Stimulated activated CD4-positive, alpha-beta T cell treated with anti-CD3 and anti-CD28 coated beads, Interleukin-1b, Interleukin-23, amount 100 ng/mL, for 48 hours (primary cell): ENCODE data around the gene TBPL1.
"Not testable (repeated sequence)": the region's sequence is repeated elsewhere in the genome, so short reads cannot be mapped to it uniquely, and the experiment has no call there.

Experiments
- DNase-seq: peaks from one replicate; pipeline ENCODE4 v3.0.0-alpha.2; 2020

The TBPL1 gene

DNA sequence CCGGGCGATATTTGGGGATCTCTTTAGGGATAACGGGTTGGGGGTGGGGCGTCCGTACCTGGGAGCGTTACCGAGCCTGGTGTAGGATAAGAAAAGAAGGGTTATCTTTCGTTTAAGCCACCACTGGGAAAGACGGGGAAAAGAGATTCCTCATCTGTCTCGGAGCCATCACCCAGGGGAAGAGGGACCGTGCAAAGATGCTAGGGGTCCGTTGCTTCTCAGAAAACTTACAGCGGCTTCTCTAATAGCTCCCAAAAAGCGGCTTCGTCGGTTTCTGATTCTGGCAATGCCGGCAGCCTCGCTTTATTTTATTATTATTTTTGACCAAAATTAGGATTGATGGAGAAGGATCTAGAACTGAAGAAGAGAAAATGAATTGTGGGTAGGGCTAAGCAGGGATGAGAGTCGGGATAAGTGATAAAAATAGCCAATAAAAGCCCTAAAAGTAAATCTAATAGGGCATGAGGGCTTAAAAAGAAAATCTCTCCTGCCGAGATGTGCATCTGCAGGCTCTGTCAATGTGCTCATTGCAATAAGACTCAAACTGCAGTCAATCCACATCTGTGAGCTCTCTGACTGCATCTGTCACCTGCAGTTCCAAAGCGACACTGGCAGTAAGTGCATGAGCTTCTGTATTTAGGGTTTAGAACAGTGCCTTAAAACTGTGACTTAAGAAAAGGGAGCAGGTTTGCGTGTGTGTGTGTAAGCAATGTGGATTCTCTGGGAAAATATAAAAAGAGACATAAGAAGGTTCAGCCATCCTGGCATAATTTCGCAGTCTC, 801 bp downstream of the TBPL1 start:
- no peak for DNase-seq

DNA sequence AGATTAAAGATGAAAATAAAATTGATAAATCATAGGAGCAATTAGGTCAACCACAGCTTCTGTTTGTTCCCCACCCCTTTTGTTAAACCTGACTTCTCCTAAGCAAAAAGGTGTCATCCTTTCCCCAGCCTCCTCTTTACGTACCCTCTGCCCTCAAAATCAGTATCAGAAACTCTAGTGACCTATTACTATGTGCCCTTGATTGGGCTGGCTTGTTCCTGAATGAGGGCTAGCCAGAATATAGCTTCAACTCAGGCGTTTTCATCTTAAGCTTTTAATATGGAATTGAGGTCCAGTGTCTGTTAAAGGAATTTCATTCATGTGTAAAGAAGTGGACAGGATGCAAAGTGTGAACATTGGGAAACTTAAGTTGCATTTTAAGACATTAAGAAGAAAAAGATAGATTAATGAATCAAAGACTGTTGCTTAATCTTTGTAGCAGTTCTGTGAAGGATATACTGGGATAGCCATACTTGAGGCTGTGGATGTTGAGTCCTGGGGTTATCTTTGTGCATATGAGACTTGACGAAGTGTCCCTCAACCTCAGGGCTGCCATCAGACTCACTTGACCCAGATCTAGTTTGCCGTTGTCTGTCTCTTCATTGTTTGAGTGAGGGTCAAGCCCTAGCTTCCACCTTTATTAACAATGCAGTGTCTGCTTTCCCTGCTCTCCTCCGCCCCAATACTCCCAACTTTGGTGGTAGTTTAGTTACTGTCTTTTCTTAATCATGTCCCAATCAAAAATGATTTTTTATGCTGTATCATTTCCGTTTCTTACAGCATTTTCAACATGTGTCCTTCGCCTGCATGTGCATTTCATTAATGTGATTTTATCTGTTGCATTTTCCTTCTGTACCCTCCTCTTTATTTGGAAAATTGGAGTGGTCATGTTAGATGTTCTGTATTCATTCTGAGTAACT, 1.9 kb downstream of the TBPL1 start:
- no peak for DNase-seq

DNA sequence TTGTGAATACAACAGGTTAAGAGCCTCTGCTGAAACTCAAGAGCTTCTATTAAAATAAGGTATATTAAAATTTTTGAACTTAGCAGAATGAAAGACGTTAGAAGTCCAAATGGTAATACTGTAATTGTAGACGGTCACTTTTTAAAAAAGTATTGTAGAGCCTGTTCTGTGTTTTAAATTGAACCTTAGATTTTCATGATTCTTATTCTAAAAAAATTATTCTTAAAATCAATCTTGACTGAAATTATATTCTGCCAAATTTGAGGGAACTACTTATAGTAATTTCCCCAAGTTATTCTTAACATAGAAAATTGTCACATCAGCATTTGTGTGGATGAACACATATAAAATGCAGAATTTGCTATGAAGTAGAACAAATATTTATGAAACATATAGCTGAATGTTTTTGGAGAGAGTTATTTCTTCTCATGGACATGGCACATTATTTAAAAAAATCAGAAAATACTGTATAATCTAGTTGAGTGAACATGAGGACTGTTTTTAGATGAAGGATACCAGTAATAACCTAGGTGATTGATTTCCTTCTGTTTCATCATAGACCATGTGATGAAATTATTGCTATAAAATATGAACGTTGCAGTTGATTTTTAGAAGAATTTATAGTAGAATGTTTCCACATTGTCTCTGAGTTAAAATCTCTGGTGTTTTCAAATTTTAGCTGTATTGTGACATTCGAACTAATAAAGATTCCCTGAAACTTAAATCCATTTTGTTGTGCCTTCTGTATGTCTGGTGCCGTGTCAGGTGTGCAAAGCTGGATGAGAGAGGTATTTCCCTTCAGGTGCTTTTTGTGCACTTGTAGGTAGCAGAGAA, 2.8 kb downstream of the TBPL1 start:
- DNase-seq, result no peak

DNA sequence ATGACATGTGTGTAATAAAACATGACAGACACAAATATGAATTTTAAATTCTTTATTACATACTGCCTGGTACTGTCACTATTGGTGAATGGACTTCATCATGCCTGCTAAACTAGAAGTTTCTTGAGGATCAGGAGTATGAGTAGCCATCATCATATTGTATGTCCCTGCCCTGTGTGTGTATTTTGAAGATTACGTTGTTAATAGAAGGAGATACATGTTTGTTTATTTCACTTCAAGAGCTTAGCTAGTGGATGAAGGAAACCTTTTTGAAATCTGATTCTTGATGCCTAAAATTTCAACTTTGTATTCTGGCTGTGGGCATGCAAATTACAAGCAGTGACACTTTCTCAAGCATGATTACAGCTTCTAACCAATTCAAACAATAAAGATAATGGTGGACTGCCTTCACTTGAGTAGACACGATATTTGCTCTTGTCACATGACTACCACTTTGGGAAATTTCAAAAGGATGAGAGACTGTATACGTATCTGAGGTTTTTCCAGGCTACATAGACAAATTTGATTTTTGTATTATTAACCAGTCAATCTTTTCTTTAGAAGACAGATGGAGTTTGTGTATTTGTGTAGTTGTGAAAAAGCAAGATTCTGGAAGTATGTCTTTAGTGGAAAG, 3.5 kb downstream of the TBPL1 start:
- no peak for DNase-seq

- no peak for DNase-seq
Observed at GRCh38 chr6:133957227-133957626, 4.2 kb downstream of the TBPL1 start.

DNA sequence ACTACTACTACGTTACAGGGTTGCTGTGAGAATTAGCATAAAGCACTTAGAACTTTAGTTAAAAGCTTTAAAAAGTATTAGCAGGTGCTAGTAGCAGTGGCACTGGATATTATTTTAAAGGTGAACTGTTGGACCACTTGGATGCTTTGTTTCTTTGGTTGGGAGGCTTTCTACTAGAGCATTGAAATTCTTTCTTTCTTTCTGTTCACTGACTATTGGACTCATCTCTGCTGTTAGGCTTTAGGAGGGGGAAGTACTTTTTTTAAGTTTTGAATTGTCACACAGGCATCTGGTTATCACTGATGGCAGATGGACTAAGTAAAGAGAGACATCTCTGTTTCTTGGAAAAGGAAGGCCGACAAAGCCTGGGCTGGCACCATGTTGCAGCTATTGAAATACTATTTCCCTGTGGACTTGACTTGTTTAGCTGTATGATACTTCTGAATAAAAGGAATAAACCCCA, 4.8 kb downstream of the TBPL1 start:
- DNase-seq, result no peak

DNA sequence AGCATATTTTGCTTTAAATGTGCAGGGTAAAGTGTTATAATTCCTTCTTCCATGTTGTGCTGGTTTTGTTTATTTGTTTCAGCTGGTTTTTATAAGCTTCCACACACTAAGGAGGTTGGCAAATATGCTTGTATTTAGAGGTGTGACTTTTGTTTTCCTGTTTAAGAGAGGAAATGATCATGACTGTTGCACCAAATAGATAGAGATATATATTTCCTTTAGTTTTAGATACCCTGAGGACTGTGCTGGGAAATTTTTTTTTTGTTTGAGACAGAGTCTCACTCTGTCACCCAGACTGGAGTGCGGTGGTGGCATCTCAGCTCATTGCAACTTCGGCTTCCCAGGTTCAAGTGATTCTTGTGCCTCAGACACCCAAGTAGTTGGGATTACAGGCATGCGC, 5.8 kb downstream of the TBPL1 start:
- no peak for DNase-seq

GRCh38 chr6:133959667-133960368, 6.8 kb downstream of the TBPL1 start:
- DNase-seq, result no peak

- DNase-seq, result no peak
Observed at GRCh38 chr6:133961831-133962230, 8.8 kb downstream of the TBPL1 start.

- DNase-seq, result no peak
Observed at GRCh38 chr6:133964052-133964451, 11.0 kb downstream of the TBPL1 start.

DNA sequence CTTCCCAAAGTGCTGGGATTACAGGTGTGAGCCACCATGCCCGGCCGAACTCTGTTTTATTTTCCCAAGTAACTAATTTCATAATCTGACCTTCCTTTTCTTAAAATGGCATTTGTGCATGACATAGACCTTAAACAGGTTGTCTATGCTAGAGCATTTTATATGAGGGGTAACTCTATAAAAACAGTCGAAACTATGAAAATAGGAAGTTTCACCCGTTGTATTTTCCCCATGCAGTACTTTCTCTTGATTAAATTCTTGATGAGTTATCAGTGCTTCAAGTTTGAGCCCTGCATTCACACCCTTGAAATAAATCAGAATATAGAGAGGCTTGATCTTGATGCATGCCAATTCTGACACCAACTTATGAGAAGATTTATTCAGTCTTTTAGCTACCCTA, 11.7 kb downstream of the TBPL1 start:
- DNase-seq, result no peak

DNA sequence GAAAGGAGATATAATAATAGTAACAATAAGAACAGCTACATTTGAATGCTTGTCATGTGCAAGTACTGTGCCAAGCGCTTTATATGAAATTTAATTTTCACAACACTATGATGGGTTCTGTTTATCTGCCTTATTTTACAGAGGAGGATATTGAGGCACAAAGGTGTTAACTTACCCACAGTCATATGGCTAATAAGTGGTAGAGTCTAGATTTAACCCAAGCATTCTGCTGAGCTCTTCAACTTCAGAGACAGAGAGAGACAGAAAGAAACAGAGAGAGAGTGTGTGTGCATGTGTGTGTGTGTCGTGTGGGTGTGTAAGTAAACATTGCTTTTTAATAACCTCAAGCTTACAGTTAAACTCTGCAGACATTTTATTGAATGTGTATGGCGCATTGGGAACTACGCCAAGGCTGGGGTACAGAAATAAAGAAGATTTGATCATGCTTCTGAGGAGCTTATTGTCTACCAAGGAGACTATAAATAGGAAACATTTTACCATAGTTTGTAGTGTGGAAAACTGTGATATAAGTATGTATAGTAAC, 12.9 kb downstream of the TBPL1 start:
- no peak for DNase-seq

DNA sequence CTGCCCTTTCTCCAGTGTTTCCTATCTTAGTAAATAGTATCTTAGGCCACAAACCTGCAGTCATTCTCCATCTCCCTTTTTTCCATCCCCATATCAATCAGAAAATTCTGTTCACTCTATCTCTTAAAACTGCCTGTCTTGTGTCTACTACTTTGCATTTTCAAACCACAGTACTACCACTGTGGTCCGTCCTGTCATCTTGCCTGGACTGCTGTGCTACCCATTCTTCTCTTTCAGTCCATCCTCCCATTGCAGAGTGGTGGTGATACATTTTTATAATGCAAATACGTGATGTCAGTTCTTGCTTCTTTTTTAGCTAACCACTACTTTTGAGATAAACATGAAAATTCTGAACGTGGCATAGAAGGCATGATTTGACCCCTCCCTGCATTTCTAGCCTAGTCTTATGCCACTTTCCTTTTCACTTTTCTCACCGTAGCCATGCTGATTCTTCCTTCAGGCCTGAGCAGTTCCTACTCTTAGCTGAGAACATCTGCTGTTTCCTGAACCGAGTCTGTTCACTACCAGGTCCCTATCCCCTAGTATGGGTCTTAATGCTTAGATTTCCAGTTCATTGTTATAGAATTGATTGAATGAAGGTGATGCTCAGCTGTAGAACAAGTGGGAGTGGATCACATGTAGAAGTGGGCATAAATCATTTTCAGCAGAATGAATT, 13.8 kb downstream of the TBPL1 start:
- no peak for DNase-seq

DNA sequence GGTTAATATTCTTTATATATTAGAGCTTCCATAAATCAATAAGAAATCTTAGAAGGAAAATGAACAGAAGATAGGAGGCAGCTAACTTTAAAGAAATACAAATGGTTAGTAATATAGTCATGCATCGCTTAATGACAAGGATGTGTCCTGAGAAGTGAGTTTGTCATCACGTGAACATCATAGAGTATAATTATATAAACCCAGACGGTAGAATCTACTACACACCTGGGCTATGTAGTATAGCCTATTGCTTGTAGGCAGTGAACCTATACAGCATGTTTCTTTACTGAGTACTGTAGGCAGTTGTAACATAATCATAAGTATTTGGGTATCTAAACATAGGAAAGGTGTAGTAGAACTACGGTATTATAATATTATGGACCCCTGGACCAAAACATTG, 14.3 kb downstream of the TBPL1 start:
- no peak for DNase-seq

- not testable (repeated sequence) for DNase-seq
Observed at GRCh38 chr6:133967835-133968234, 14.8 kb downstream of the TBPL1 start.

DNA sequence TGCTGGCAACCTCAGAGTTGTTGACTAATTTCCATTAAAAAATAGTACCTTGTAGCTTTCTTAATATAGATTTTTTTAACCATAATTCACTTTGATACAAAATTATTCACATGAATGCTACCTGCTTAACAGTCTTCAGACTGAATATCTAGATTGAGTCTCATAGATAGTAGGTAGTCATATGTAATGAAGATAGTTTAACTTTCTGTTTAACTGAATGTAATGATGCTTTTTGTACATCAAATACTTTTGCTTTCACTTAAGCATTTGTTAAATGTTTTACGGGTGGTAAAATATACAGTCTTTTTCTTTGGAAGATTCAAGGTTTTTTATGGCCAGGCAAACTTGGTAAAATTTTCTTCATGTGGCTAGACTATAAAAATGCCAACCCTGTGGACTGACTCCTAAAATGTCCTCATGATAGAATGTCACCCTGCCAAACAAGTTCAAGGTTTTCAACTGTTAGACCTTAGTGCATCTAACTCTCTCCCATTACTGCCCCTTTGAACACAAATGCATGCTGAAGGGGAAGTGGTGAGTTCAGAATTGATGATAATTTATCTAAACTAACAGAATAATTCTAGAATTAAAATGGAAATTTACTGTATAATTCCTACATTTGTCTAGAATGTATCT, 16.4 kb downstream of the TBPL1 start:
- no peak for DNase-seq

- no peak for DNase-seq
Observed at GRCh38 chr6:133969921-133970295, 16.9 kb downstream of the TBPL1 start.

GRCh38 chr6:133971861-133972260, 18.8 kb downstream of the TBPL1 start:
- DNase-seq, result no peak

- DNase-seq, result no peak
Observed at GRCh38 chr6:133972388-133972787, 19.4 kb downstream of the TBPL1 start.
